H1 (cell line): ENCODE data around the gene CD200. TPM values are rescaled to one million over a fixed set of nuclear protein-coding genes. Genes with fewer than 3 reads are reported as not detected.

Source experiments
- CTCF ChIA-PET: fragments of 300-600 bp; sonication (Branson Sonifier 250); formaldehyde crosslinking; loops from one replicate; lab custom pipeline; 2021; ENCODE audit not compliant: partially characterized antibody; lab: Charles Lee
- POLR2A ChIA-PET: fragments of 300-600 bp; sonication (Branson Sonifier 250); formaldehyde crosslinking; loops from one replicate; lab custom pipeline; 2021; ENCODE audit warnings: inconsistent platforms; ENCODE audit not compliant: partially characterized antibody; lab: Charles Lee
- DNase-seq, 2 experiments: peaks; one replicate each; pipeline versions ENCODE4 v3.0.0 to v3.0.0-alpha.2; 2010 to 2022; ENCODE audit warnings: low spot score in 2 of 2, low read depth in 1 of 2, mixed read lengths in 1 of 2
- FAIRE-seq: peaks from 2 replicates; lab custom pipeline; 2011; peaks lifted over from hg19 to GRCh38; lab: Jason Lieb, UNC
- H2AFZ ChIP-seq: 2 replicates; pipeline ENCODE4 v1.8.1; 2012; ENCODE audit warnings: low read length, inconsistent platforms
- H2AK5ac ChIP-seq: 2 replicates; pipeline ENCODE4 v1.6.1; 2013; ENCODE audit warnings: low read depth, low read length
- H2BK120ac ChIP-seq: replicated peaks from 2 replicates; pipeline ENCODE3; 2013; ENCODE audit warnings: low read depth, low read length, inconsistent platforms
- H2BK12ac ChIP-seq: 2 replicates; pipeline ENCODE4 v1.6.1; 2013; ENCODE audit warnings: low read depth, low read length
- H2BK15ac ChIP-seq: 2 replicates; pipeline ENCODE4 v1.6.1; 2013; ENCODE audit warnings: low read length
- H2BK20ac ChIP-seq: 2 replicates; pipeline ENCODE4 v1.6.1; 2013; ENCODE audit warnings: low read length
- H2BK5ac ChIP-seq: 2 replicates; pipeline ENCODE4 v1.6.1; 2013; ENCODE audit warnings: low read depth, low read length
- H3K14ac ChIP-seq: 2 replicates; pipeline ENCODE4 v1.6.1; 2013; ENCODE audit warnings: inconsistent platforms; ENCODE audit not compliant: insufficient read length
- H3K18ac ChIP-seq: 2 replicates; pipeline ENCODE4 v1.6.1; 2013; ENCODE audit warnings: low read length; ENCODE audit errors: extremely low read depth
- H3K23ac ChIP-seq: 2 replicates; pipeline ENCODE4 v1.6.1; 2013; ENCODE audit warnings: inconsistent platforms; ENCODE audit not compliant: insufficient read length
- H3K23me2 ChIP-seq: 2 replicates; pipeline ENCODE4 v1.6.1; 2013; ENCODE audit warnings: low read depth, low read length
- H3K27ac ChIP-seq: 2 replicates; pipeline ENCODE4 v1.6.1; 2011; ENCODE audit warnings: low read depth, low read length, inconsistent platforms
- H3K27me3 ChIP-seq, 4 experiments: replicated peaks in 1 of 4; 1 replicate in 1 of 4; 2 replicates in 3 of 4; pipeline versions ENCODE4 v1.6.1 to v1.8.1; 2011 to 2013; ENCODE audit warnings: low read length in 3 of 4, mild to moderate bottlenecking in 3 of 4, inconsistent platforms in 2 of 4, mixed read lengths in 2 of 4, moderate library complexity in 1 of 4; ENCODE audit not compliant: control insufficient read depth in 3 of 4, insufficient read depth in 3 of 4; ENCODE audit errors: extremely low read depth in 1 of 4
- H3K36me3 ChIP-seq, 4 experiments: 2 replicates each; pipeline versions ENCODE4 v1.6.1 to v1.8.1; 2011 to 2013; ENCODE audit warnings: mild to moderate bottlenecking in 4 of 4, low read length in 3 of 4, moderate library complexity in 2 of 4, control low read depth in 1 of 4, inconsistent platforms in 1 of 4; ENCODE audit not compliant: insufficient read depth in 4 of 4, control insufficient read depth in 2 of 4
- H3K4ac ChIP-seq: replicated peaks from 2 replicates; pipeline ENCODE3; 2013; ENCODE audit warnings: low read length, low read depth, mixed read lengths, inconsistent platforms; ENCODE audit not compliant: insufficient read length
- H3K4me1 ChIP-seq, 4 experiments: replicated peaks in 1 of 4; 1 replicate in 1 of 4; 2 replicates in 3 of 4; pipeline versions ENCODE4 v1.6.1 to v1.8.1; 2011 to 2013; ENCODE audit warnings: low read length in 3 of 4, inconsistent platforms in 2 of 4, mixed read lengths in 1 of 4; ENCODE audit not compliant: insufficient read depth in 4 of 4, control insufficient read depth in 3 of 4
- H3K4me2 ChIP-seq, 2 experiments: 2 replicates each; pipeline versions ENCODE4 v1.6.1 to v1.8.1; 2011 to 2013; ENCODE audit warnings: low read depth in 2 of 2, low read length in 2 of 2, control low read depth in 1 of 2, inconsistent platforms in 1 of 2, mild to moderate bottlenecking in 1 of 2; ENCODE audit not compliant: insufficient read depth in 1 of 2
- H3K4me3 ChIP-seq, 4 experiments: fragments of 200-600, 300-600 bp in 1 of 4; sonication (generic), shearing (Covaris generic), sonication (Bioruptor Twin) in 1 of 4; 2 replicates each; pipeline versions ENCODE4 v1.5.1 to v1.8.1; 2011 to 2016; ENCODE audit warnings: low read length in 4 of 4, low read depth in 3 of 4, control low read depth in 2 of 4, inconsistent platforms in 2 of 4, mild to moderate bottlenecking in 2 of 4, mixed read lengths in 1 of 4, moderate library complexity in 1 of 4; ENCODE audit not compliant: insufficient read depth in 2 of 4; ENCODE audit errors: extremely low read depth in 1 of 4
- H3K56ac ChIP-seq: replicated peaks from 2 replicates; pipeline ENCODE3; 2013; ENCODE audit warnings: low read depth, mild to moderate bottlenecking, mixed read lengths, low read length, inconsistent platforms; ENCODE audit not compliant: insufficient read length
- H3K79me1 ChIP-seq: 2 replicates; pipeline ENCODE4 v1.6.1; 2013; ENCODE audit warnings: low read depth, low read length, control low read depth
- H3K79me2 ChIP-seq, 2 experiments: 2 replicates each; pipeline versions ENCODE4 v1.6.1 to v1.8.1; 2012 to 2013; ENCODE audit warnings: low read length in 2 of 2, mild to moderate bottlenecking in 2 of 2, inconsistent platforms in 1 of 2; ENCODE audit not compliant: insufficient read depth in 2 of 2, control insufficient read depth in 1 of 2
- H3K9ac ChIP-seq, 4 experiments: replicated peaks in 1 of 4; 1 replicate in 1 of 4; 2 replicates in 3 of 4; pipeline versions ENCODE4 v1.6.1 to v1.8.1; 2011 to 2013; ENCODE audit warnings: low read depth in 3 of 4, low read length in 3 of 4, control low read depth in 2 of 4, mild to moderate bottlenecking in 2 of 4, moderate library complexity in 2 of 4, inconsistent platforms in 1 of 4; ENCODE audit errors: extremely low read depth in 1 of 4
- H3K9me3 ChIP-seq, 2 experiments: 2 replicates each; pipeline versions ENCODE4 v1.6.1 to v1.8.1; 2012 to 2013; ENCODE audit warnings: mild to moderate bottlenecking in 2 of 2, moderate library complexity in 2 of 2, control low read depth in 1 of 2, inconsistent platforms in 1 of 2, low read depth in 1 of 2, low read length in 1 of 2, mixed read lengths in 1 of 2; ENCODE audit not compliant: insufficient read depth in 2 of 2
- H4K20me1 ChIP-seq, 2 experiments: replicated peaks in 1 of 2; 2 replicates each; pipeline versions ENCODE3 to v1.8.1; 2011 to 2013; ENCODE audit warnings: inconsistent platforms in 2 of 2, low read length in 2 of 2, mild to moderate bottlenecking in 1 of 2; ENCODE audit not compliant: insufficient read depth in 2 of 2, control insufficient read depth in 1 of 2
- H4K5ac ChIP-seq: 2 replicates; pipeline ENCODE4 v1.6.1; 2013; ENCODE audit warnings: low read length, low read depth, mixed read lengths, inconsistent platforms; ENCODE audit not compliant: insufficient read length
- H4K8ac ChIP-seq: 2 replicates; pipeline ENCODE4 v1.8.0; 2013; ENCODE audit warnings: mild to moderate bottlenecking, moderate library complexity, low read length, inconsistent platforms; ENCODE audit not compliant: insufficient read depth; ENCODE audit errors: extremely low read depth
- H4K91ac ChIP-seq: replicated peaks from 2 replicates; pipeline ENCODE3; 2013; ENCODE audit warnings: low read length, mixed read lengths, inconsistent platforms; ENCODE audit not compliant: insufficient read length
- BACH1 ChIP-seq: IDR thresholded peaks from 2 replicates; pipeline ENCODE4 v1.6.1; 2012; ENCODE audit warnings: low read length, improper control_type of control experiment
- CTCF ChIP-seq, 3 experiments: IDR thresholded peaks; 1 replicate in 2 of 3; 2 replicates in 1 of 3; pipeline versions ENCODE4 v1.5.1 to v1.6.1; 2011; ENCODE audit warnings: low read length in 3 of 3, mild to moderate bottlenecking in 3 of 3, inconsistent platforms in 2 of 3, low read depth in 1 of 3, moderate library complexity in 1 of 3; ENCODE audit not compliant: insufficient read depth in 1 of 3; ENCODE audit errors: control extremely low read depth in 1 of 3
- RAD21 ChIP-seq, 2 experiments: IDR thresholded peaks in 1 of 2; conservative IDR thresholded peaks in 1 of 2; 2 replicates each; pipeline ENCODE4 v1.6.1; 2011; ENCODE audit warnings: low read depth in 2 of 2, low read length in 2 of 2, improper control_type of control experiment in 1 of 2, inconsistent platforms in 1 of 2, mild to moderate bottlenecking in 1 of 2, moderate library complexity in 1 of 2
- whole genome bisulfite sequencing, 2 experiments: shearing (Covaris generic) in 1 of 2; methylation state at CpG; one replicate each; pipeline versions ENCODE4 v1.1.6 to v1.1.7; 2013 to 2015; ENCODE audit warnings: low lambda C conversion rate in 2 of 2, mixed read lengths in 2 of 2, inconsistent platforms in 1 of 2, low coverage in 1 of 2, missing lambda C conversion rate in 1 of 2; ENCODE audit not compliant: insufficient replicate concordance in 2 of 2, insufficient coverage in 1 of 2, insufficient read length in 1 of 2; ENCODE audit errors: extremely low coverage in 1 of 2, missing lambda C conversion rate in 1 of 2; 5-methylcytosine and 5-hydroxymethylcytosine counted together
- polyA plus RNA-seq, 7 experiments: library from polyadenylated mRNA; depleted of rRNA in 3 of 7; stranded (reverse) in 5 of 7; unstranded in 2 of 7; fragments of >200 nt in 5 of 7; fragments of 200-250 nt in 2 of 7; gene quantifications; 1 replicate in 5 of 7; 2 replicates in 1 of 7; 4 replicates in 1 of 7; pipeline versions ENCODE4 v1.2.1 to v1.2.3, GENCODE V29; 2011 to 2013; ENCODE audit warnings: missing spikeins in 2 of 7, mixed read lengths in 2 of 7
- total RNA-seq: library from RNA; stranded (reverse); fragmentation: NEBNext Ultra II Directional; extraction: Animal tissue kit (Norgen Biotek cat#: 25700); gene quantifications from 2 replicates; pipeline ENCODE4 v1.2.1, GENCODE V29; 2021

Gene CD200
- total and polyA plus RNA-seq, 2 of the 8 experiments (the other 6 are each of a cell fraction or from before 2014, with no cell fraction given): 45.8 to 50.2 TPM

GRCh38 chr3:112327371-112327951, 5.5 kb upstream of the CD200 start:
- no peak overlapping the region for H4K91ac ChIP-seq
- H4K5ac ChIP-seq: no peak overlapping the region
- H3K4me1 ChIP-seq: peaks cover 0 to 3% (median under 1%) of the 10 kb centered on the region in 4 experiments; a peak in 1 of 7 replicates
- no peaks in the 10 kb centered on the region for H3K9me3 ChIP-seq
- ChIA-PET POLR2A (no interaction called here), CTCF (interaction anchor here (0.8 to 2.6 kb wide), 8 partner anchors 8 to 216 kb away, joined by 3 to 15 read pairs (median 5); partner anchors contain the start of gene SLC9C1)
- H3K27ac ChIP-seq: no peak overlapping the region
- peaks cover 0 to 4% of the 10 kb centered on the region in 2 experiments; a peak in 1 of 4 replicates for H3K79me2 ChIP-seq
- peak; percentile 83 to 91 for TF ChIP-seq RAD21 (IDR thresholded peaks at IDR 0.05 in 1 of 2, conservative IDR thresholded peaks at IDR 0.05 in 1 of 2; ENCODE audit: low read depth in 2 of 2, low read length in 2 of 2)
- peak in 2 of 3 experiments; percentile 55 to 57; a peak in 2 of 4 replicates for TF ChIP-seq CTCF (IDR thresholded peaks at IDR 0.05; ENCODE audit: control extremely low read depth in 1 of 3, insufficient read depth in 1 of 3, low read depth in 1 of 3, low read length in 3 of 3)
- no peak for TF ChIP-seq BACH1
- H3K23ac ChIP-seq: no peak overlapping the region
- H3K36me3 ChIP-seq: no peaks in the 10 kb centered on the region
- H3K79me1 ChIP-seq: no peaks in the 10 kb centered on the region; the same call in 1 of the 2 replicates
- peak; percentile 91 for FAIRE-seq
- no peak overlapping the region for H3K14ac ChIP-seq
- H2BK20ac ChIP-seq: no peak overlapping the region
- H3K4ac ChIP-seq: no peak overlapping the region
- no peak overlapping the region for H2AFZ ChIP-seq
- DNase-seq: no peak
- H2BK12ac ChIP-seq: no peak overlapping the region
- no peak overlapping the region for H3K4me2 ChIP-seq
- H2BK120ac ChIP-seq: no peak overlapping the region
- no peak overlapping the region for H2AK5ac ChIP-seq
- H3K23me2 ChIP-seq: no peaks in the 10 kb centered on the region
- H3K56ac ChIP-seq: no peak overlapping the region
- H3K27me3 ChIP-seq: no peaks in the 10 kb centered on the region
- H3K18ac ChIP-seq: no peak overlapping the region
- H4K8ac ChIP-seq: no peak overlapping the region
- H3K4me3 ChIP-seq: no peak overlapping the region
- no peak overlapping the region for H2BK15ac ChIP-seq
- WGBS, 2 experiments: 55% methylated on average over 2 of the region's 2 CpGs; no CpG with 5 or more reads in 1 of the 2 experiments
- no peaks in the 10 kb centered on the region for H4K20me1 ChIP-seq
- H3K9ac ChIP-seq: no peak overlapping the region
- no peak overlapping the region for H2BK5ac ChIP-seq
